GOT3 (cell line): Measurements from ENCODE around the gene NRP1.

ENCODE experiments used
- DNase-seq: peaks from one replicate; lab custom pipeline; 2025; ENCODE audit warnings: mixed read lengths; lab: John Stamatoyannopoulos, UW

The NRP1 gene

DNA sequence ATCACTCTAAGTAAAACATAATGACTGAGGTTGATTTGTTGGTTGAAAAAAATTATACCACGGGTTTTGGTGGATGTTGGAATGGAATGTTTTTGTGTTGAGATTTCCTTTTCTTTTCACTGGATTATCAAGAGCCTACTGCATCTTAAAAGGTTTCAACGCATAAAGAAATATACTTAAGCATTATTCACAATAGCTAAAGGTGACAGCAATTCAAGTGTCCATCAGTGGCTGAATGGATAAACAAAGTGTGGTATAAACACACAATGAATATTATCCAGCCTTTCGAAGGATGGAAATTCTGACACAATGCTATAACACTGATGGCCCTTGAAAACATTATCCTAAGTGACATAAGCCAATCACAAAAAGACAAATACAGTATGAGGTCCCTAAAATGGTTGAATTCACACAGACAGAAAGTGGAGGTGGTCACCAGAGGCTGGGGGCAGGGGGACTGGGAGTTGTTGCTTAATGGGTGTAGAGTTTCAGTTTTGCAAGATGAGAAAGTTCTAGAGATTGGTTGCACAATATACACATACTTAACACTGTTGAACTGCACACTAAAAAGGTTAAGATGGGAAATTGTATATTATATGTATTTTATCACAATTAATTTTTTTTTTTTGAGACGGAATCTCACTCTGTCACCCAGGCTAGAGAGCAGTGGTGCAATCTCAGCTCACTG lies 122.3 kb downstream of the NRP1 start:
- DNase-seq: no peak

DNA sequence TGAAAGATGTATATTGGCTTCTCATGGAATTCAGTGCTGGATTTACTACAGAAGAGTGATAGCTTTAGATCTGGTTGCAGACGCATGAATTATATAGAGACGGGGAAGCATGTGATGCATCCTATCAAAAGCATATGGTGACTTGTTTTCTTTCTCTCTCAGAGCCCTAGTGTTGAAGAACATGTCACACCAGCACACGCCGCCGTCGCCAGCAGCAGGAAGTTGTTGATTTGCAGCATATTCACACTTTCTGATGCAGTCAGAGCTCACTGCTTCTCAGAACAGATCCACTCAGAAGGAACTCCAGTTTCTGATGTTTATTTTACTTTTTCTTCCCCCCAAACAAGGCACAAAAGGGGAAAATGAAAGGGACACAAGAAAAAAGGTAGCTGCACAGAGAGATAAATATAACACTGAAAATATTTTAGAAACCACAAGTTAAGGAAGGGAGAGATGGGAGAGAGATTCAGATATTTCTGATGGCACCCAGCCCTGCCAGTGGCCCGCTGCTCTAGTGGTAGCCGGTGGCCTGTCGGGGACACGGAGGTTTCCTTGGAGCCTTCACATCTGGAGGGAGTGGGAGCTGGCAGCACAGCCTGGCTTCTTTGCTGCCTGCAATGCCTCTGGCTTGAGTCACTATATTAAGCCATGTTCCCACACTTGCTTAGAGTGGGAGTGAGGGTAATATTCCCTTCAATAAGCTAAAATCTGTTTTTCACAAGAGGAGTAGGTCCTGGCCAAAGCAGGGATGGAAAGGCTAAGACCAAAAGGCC lies 123.2 kb downstream of the NRP1 start:
- no peak for DNase-seq

DNA sequence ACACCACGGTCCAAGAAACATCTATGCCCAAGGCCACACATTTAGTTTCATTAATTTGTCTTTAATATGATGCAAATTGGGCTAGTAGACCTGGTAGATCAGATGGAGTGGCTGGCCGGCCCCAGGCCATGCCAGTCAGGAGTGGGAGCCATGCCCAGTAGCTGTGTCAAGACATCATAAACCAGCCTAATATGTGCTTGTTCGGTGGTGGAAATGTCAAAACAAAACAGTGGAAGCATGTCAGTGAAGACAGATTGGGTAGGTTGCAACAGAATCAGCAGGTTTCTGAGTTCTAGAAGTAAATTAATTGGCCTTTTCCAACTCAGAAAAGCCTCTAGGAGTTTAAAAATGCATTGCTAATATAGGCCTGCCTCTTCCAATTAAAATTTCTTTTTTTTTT lies 124.7 kb downstream of the NRP1 start:
- no peak for DNase-seq

DNA sequence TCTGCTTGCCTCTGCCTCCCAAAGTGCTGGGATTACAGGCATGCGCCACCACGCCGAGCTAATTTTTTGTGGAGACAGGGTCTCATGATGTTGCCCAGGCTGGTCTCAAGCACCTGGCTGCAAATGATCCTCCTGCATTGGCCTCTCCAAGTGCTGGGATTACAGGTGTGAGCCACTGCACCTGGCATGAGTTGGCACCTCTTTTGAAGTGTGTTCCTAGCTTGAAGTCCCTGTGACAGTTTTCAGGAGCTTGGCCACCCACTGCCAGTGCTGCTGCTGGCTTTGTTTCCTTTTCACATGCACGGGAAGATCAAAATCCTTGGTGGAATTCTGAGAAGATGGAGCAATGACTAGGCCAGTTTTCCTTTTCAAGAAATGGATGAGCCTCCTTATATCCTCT lies 126.3 kb downstream of the NRP1 start:
- DNase-seq: no peak

DNA sequence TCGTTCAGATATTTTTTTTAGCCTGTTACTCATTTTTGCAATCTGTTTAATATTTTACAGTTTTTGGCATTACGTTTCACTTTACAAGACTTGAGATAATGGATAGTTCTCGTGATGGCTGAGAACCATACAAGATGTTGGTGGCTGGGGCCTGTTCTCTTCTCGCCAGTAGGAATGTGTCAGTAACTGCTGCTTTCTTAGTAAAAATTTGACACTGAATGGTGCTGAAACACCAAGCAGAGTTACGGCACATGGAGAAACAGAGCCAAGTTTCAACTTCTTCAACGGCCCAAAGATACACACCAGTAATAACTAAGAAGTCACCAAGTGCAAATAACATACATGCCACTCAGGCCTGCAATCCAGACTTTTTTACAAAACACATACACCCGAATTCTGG lies 130.4 kb downstream of the NRP1 start:
- no peak for DNase-seq

DNA sequence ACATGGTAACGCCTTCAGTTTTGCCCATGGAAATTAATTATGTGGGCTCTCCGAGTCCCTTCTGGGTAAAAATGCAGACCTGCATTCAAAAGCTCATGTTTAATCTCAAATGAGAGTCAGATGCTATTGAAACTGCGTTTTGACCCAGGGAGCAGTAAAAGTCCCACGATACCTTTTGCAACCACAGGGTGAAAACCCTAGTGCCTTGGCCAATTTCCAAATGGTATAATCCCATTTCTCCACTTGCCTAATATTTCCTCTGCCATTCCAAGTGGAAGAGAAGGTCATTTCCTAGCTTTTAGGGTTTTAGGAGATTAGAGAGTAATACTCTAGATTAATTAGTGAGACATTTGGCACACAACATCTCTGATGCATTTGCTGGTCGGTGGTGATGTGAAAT lies 132.5 kb downstream of the NRP1 start:
- DNase-seq: no peak

DNA sequence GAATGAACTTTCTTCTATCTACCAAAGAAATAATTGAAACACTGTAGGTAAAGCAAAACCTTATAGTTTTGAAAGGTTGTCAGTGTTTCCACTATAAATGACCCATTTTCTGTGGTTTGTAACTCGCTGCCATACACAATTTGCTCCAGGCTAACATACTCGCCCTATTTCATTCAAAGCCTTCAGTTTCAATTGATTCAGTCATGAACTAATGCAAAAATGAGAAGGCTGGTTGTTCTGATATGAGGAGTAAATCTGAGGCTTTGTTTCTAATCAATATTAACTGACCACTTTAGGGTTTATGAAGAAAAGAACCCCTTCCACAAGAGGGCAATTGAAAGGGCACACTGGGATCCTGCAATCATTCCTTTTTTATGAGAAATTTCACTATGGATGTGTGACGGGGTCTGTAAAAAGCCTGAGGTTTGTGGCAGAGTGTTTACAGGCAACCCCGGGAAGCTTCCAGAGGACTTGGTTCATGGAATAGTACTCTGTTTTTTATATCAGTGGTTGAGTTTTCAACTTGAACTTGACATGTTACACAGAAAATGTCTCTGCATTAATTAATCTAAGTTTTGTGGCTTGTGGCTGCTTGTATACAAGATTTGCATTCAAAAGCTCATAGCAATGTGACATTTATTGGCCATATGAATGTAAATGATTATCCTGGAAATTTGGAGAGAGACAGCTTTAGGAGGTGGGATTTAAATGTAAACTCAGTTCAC lies 133.2 kb downstream of the NRP1 start:
- no peak for DNase-seq

DNA sequence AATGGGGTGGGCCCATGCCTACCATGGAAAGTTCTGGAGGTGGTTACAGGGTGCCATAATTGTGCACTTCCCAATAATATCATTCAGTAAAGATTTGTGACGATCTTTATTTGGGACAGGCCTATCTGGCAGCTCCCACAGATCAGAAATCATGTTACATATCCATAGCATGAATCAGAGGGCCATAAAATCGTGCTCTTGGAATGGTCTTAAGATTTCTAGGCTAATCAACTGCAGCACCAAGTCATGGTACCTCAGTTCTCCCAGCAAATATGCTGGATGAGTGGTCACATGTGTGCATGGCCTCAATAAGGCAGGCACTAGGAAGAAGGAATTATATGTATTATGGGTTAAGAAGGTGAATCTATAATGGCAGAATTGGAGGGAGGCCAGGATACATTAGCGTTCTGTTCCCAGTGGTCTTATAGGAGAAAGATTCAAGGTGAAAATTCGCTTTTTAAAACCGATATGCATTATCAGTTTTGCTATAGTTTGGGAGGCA lies 134.7 kb downstream of the NRP1 start:
- DNase-seq: no peak

DNA sequence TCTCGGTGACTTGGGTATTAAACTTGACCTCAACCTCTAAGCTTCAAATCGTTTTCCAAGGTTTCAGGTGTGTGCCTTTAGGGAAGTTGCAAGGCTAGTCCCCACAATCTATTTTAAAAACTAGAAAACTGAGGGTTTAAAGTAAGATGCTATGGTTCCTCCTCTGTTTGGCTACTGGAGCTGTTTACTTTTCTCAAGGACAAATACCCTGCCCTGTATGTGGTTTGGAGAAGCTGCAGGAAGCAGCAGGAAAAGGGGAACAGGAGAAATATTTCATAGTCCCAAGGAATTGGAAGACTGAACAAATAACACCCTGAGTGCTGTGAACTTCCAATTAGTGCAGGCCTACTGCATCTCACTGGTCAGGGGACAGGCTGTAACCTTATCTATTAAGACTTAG lies 135.9 kb downstream of the NRP1 start:
- no peak for DNase-seq

DNA sequence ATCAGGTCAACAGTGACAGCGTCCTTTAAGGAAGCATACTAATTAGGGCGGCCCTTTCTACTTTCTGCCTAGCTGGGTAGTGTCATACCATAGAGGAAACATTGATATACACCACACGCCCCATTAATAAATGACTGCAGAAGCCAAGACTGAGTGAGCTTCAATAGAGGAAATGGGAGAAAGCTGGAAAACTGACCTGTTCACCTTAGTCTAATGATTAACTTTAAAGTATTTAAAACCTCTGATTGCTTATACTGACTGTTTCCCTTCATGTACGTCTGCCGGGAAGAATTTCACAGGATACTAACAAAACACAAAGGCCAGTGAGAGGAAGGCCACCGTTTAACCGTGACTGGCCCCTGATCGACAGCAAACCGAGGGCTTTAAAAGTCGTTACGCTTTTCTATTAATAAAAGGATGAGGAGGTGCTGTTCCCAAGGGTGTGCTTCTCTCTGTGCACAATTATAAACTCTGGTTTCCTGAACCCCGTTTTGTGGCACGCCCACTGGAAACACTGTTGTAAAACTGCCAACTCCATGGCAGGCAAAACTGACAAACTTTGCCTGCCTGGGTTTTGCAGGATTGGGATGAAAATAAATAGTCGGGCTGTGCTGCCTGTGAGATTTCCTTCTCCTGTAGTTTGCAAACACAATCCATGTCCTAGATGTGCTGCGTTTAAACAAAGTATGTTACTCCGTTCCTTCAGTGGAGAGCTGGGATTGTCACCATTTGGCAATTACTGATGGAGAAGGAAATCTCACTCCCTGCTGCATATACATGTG lies 137.6 kb downstream of the NRP1 start:
- no peak for DNase-seq

DNA sequence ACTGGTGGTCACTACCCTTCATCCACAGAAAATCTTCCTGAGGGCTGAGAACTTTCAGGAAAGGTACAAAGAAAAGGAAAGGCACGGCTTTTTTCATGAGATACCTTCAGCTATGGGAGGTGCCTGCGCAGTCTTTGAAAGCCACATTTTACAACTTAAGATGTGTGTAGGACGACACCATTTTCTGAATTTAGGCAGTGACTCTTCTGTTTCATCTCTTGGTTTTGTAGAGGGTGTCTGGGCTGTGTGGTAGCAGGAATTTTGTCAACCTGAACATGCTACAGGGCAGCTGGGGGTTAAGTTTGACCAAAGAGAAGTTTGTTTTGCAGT lies 138.1 kb downstream of the NRP1 start:
- no peak for DNase-seq

DNA sequence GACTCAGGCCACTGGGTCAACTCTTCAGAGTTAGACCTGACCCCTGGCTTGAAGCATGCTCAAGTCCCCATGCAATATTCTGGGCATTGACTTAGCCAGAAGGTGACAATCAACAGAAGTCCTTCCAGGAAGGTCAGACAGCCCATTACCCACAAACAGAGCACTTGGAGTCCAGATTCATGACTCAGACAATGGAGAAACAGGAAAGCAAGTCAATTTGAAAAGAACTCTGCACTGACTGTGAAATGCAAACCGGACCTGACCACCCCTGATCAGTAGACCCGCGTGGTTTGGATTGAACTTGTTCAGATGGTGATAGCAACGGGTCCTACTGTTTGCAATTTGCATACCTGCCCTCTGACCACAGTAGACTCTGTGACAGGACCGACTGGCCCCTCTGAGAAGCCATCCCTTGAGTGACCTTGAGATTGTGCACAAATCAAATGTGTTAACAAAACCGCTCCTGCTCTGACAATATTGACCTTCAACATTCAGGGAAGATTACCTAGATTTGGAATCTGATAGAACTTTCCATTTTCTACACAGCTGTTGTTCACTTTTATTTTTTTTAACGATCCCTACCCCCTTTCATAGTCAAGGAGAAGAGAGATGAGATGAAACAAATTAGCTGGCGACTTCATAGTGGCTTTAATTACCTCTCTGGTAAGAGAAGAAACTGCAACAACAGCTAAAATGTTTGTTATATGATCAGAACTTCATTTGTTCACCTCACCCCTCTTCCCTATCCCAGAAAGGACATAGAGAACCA lies 138.7 kb downstream of the NRP1 start:
- no peak for DNase-seq

DNA sequence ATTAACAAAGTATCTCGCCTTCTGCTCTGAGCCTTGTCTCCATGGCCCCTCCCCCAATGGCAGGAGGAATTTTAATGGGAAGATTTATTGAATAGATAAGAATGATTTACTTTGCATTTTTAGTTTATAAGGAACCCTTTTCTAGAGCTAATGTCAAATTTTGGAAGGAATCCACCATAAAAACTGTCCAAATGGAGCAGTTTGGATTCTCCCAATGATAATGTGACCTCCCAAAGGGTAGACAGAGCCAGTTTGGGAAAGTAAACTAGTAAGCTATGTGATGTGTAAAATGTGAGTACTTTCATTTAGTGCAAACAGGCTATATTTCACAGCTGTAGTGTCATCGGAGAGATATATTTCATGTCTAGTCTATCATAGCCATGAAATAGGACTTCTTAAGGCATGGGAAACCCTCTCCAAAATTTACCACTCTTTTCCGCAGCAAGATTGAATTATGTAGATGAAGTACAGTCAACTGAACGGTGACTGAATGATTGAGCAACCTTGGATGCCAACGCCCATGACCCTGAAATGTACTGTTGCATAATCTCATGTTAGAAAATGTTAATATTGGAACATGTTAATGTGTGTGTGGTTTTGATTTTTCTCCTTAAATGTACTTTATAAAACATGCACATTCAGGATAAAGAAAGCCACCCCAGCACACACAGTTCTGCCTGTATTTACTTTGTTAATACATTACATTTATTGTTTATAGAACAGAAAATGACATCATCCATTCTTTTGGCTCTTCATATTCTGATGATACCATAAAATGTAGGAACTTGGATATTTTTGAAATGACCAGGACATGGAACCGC lies 140.6 kb downstream of the NRP1 start:
- no peak for DNase-seq

DNA sequence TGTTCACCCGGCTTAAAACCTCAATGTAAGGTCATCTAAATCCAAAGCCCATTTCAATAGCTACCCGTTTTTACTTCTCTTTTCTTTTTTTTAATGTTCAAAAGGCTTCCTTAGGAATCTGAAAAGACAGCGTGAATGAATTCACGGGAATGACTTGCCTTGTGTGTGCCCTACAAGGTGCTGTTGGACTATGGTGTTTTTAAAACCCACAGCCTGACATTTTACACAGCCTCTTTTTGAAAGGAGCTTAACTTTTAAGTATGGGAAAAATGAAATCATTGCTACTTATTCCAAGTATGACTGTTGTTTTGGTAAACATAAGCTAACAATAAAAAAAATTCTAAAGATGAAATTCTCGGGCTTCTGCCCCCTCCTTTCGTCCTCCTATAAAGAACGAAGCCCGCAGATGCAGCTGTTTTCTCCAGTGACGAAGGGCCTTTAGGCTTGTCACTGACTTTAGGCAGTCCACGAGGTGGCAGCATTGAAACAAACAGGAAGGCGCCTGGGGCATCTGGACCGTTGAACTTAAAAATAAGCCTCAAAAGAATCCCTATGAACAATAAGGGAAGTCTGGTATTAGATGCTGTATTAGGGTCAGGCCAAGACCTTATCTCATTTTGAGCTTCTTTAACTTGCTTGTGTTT lies 141.3 kb downstream of the NRP1 start:
- no peak for DNase-seq

DNA sequence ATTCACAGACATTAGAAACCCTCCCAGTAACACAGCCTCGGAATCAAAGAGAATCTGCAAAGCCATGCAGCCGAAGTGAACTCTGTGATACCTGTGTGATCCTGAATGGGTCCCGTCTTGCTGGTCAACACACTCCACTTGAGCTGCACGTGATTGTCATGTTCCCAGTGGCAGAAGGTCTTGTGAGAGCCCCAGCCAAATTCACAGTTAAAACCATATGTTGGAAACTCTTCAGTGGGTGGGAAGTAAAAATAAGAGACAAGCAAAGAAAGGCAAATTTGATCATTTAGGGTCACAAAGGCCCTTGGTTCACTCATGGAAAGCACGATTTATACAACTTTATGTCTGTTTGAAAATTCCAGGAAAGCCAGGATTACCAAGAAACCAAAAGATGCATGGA lies 142.3 kb downstream of the NRP1 start:
- DNase-seq: no peak

DNA sequence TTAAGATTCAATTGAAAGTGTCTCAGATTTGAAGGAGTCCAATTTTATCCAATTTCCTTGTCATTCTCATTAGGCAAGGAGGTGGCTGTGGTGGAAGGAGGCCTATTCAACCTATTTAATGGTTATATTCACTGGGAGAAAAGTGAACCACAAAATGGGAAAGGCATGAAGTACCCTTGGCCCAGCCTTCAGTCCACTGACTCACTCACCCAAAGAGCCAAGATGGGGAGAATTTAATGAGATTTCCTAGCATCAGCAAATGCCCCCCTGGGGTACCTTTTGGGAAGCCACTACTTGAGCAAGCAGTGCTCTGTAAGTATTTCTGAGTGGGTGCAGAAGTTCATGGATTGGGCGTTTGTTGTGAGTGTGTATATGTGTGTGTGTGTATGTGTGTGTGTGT lies 144.1 kb downstream of the NRP1 start:
- DNase-seq: no peak

DNA sequence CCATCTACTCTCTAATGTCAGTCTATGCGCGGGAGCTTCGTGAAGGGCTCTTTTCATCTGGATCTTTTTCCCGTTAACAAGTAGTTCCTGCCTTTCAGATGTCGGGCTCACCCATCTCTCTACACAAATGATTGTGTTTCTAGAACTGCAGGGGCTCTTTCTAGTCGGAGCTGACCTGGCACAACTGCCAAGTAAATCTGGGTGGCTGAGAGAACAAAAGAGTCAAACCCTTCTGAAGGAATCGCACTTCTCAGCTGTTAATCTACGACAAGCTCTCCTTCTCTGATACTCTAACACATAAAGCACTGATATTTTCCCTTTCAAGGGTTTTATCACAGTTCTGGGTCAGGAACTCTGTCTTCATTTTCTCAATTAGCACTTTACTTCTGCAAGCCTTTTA lies 144.7 kb downstream of the NRP1 start:
- DNase-seq: no peak

DNA sequence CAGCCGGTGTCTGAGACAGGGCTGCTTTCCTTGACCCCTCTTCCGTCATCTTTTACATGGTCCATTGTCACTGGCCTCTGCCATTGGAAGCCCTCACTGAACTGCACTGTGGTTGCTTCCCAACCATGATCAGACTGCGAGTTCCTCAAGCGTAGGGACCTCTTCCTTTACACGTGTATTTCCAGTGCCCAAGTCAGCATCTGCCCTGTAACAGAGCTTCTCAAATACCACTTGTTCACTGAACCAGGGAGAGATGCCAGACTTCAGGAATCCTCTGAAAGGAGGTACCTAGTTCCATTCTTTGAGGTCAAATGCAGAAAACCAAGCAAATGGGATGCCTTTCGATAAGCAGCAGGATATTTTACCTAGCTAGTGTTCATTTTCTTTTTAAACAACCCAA lies 145.1 kb downstream of the NRP1 start:
- DNase-seq: no peak

DNA sequence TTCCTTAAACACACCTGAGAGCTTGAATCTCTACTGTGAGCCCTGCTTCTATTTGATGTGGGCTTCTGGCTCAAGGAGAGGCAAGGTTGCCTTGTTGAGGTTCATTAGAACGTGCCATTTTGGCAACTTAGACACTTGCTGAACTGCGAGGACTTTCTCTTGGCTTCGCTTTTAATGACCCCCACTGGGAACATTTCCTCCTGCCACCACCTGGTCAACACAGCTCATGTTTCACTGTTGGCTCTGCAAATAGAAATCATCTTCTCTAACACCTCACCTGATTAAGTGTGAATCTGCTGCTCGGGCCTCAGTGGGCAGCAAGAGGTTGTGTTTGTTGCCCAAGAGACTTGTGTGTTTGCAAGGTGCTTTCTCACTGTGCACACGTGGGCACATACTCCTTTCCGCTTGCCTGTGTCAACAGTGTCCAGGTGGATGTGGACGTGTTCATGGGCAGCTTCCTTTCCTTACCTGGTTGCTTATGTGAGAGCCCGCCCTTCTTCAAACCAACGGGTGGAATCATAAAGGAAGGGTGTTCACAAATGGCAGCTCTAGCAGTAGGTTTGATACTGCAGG lies 147.0 kb downstream of the NRP1 start:
- no peak for DNase-seq

DNA sequence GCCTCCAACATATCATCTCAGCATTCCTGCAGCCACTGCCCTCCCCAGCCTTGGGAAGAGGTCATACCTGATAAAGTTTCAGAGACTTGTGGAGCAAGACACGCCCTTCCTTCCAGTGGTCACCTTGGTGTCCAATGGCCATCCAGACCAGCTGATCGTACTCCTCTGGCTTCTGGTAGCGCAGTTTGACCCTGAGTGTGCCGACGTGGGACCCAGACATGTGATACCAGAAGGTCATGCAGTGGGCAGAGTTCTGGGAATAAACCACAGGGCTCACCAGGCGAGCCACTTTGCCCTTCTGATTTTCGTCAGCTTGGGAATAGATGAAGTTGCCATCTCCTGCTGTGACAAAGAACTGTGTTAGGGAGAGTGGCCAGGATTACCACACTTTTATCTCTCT lies 148.3 kb downstream of the NRP1 start:
- DNase-seq: no peak
